D341Med (cell line): ENCODE data around the gene TMEM132E.
A peak's percentile ranks its signal among the peaks of the same experiment; 100 is the strongest.
"Not testable (repeated sequence)": the region's sequence is repeated elsewhere in the genome, so short reads cannot be mapped to it uniquely, and the experiment has no call there.

Experiments used
- DNase-seq: peaks from one replicate; pipeline ENCODE4 v3.0.0; 2012; ENCODE audit warnings: low spot score

TMEM132E gene, protein sequence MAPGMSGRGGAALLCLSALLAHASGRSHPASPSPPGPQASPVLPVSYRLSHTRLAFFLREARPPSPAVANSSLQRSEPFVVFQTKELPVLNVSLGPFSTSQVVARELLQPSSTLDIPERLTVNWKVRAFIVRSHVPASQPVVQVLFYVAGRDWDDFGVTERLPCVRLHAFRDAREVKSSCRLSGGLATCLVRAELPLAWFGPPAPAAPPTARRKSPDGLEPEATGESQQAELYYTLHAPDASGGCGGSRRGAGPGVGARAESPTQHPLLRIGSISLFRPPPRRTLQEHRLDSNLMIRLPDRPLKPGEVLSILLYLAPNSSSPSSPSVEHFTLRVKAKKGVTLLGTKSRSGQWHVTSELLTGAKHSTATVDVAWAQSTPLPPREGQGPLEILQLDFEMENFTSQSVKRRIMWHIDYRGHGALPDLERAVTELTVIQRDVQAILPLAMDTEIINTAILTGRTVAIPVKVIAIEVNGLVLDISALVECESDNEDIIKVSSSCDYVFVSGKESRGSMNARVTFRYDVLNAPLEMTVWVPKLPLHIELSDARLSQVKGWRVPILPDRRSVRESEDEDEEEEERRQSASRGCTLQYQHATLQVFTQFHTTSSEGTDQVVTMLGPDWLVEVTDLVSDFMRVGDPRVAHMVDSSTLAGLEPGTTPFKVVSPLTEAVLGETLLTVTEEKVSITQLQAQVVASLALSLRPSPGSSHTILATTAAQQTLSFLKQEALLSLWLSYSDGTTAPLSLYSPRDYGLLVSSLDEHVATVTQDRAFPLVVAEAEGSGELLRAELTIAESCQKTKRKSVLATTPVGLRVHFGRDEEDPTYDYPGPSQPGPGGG (N-terminal part only)

DNA sequence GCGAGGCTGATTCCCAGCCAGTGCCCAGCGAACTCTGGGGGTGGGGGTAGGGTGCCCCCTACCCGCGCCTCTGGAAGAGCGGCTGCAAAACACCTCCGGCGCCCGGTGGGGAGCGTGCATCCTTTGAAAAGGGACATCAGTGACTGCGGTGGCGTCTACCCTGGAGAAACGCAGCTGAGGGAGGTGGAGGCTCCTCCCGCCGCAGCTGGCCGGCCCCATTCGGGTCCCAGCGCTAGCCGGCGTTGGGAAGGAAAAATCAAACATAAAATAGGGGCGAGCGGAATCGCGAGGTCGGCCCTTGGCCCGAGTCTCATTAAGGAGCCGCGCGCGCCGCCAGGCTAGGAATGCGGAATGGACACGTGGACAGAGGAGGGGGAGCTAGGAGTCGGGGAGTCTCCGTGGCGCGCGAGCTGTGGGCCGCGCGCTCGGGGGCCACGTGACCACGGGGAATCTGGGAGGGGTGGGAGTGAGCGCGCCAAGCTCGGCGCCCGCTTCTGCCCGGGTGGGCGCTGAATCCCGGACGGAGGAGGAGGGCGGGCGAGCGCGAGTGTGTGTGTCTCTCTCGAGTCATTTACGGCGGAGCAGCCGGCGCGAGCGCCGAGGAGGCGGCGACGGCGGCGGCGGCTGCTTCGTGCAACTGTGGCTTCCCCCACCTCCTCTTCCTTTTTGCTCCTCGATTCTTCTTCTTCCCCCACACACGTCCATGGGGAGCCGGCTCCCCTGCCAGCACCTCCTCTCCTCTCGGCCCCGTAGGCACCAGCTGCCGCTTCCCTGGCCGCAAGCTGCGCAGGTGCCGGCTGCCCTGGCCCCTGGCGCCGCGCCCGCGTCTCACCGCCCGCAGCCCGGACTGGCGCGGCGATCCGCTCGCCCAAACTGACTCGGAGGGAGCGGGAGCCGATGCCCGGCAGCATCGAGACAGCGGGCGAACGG lies at the start of gene TMEM132E:
TMEM132E (plus strand) TSS at position 566 of the 930 bp plus-strand sequence. CDS start 1,495 bp downstream, outside the sequence.
- DNase-seq, result peak; percentile 78

DNA sequence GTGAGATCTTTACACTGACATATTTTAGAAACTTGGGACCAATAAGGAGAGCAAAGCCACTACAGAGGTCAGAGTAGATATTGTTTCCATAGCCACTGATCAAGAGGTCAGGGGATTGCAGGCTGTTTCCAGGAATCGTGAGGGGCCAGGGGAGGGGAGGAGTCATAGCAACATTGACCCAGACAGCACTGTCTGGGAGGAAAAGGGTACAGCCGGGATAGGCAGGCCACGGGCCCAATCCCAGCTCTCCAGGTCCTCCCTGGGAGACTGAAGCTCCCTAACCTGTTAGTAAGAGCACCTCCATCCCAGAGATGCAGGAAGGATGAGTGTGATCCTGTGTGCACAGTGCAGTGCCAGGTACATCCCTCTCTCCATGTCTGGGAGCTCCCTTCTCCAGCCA lies 48.5 kb upstream of the TMEM132E start:
- DNase-seq, result no peak

DNA sequence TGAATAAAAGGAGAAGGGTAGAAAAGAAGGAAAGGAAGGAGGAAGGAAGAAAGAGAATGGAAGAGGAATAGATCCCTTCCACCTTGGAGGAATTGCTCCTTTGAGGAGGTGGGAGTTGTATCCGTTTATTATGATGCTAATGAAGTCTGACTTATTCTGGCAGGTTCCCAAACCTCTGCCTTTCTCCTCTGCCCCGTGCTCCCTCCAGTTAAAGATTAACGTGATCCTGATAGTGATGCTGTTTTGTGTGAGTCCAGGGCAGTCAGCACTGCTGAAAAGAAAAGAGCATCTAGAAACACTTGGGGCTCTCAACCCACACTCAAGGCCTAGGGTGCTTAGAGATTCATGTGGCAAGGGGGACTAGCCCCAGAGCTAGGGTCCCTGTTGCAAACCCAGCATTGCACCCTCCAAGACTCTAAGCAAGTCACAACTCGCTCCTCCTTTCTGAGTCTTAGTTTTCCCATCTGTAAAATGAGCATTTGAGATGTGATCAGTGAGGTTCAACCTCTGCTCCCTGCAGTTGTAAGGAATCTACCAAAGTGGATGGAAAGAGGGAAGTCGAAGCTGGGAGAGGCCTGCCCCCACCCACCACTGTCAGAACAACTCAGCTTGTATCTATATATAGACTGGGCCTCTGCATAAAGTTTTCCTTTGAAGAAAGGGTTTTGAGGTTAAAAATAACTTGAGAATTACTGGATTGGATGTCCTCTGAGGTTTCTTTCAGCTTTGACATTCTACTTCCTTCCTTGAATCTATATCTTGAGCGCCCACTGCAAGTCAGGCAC lies 46.9 kb upstream of the TMEM132E start:
- DNase-seq, result no peak

DNA sequence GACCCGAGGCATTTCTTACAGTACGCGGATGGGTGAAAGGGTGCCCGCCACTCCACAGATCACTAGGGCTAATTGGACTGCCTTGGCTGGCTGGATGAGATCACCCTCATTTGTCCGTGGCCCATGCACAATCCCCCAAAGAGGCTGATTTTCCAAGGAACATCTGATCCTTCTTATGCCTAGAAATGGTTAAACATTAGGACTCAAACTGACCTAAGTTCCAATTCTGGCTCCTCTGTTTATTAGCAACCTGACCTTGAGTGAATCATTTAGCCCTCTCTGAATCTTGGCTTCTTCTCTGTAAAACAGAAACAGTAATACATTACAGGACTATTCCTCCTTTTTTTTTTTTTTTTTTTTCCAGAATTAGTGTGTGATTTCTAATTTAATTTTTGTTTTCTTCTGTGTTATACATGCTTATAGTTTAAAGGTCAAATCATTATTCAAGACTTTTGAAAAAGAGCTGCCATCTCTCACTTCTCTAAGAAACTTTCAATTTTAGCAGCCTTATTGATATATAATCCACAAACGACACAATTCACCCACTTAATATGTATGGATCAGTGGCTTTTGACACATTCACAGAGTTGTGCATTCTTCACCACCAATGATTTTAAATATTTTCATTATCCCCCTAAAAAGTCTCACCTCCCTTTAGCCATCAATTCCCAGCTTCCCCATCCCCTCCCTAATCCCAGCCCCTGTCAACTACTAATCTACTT lies 45.4 kb upstream of the TMEM132E start:
- no peak for DNase-seq

DNA sequence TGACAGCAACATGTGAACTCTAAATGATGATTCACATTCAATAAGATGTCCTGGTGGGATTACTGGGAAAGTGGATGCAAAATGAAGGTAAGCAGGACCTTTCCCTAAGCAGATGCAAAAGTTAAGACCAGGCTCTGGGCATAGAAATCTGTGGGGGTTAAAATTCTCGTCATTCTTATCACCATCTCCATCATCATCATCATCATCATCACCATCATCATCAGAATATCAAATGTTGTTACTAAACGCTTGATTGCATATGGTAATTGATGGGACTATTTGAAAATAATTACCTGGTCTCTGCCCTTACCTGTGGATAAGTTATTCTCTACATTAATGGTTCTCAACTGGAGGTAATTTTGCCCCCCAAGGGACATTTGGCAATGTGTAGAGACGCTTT lies 41.9 kb upstream of the TMEM132E start:
- no peak for DNase-seq

DNA sequence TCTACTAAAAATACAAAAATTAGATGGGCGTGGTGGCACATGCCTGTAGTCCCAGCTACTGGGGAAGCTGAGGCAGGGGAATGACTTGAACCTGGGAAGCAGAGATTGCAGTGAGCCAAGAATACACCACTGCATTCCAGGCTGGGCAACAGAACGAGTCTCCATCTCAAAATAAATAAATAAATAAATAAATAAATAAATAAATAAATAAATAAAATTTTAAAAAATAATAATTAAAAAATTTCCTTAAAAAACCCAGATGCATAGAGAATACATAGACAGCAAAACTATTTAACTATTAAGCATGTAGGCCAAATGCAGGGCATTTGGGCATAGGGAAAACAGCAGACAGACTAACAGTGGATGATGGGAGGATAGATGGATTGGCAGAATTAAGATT lies 40.8 kb upstream of the TMEM132E start:
- not testable (repeated sequence) for DNase-seq

DNA sequence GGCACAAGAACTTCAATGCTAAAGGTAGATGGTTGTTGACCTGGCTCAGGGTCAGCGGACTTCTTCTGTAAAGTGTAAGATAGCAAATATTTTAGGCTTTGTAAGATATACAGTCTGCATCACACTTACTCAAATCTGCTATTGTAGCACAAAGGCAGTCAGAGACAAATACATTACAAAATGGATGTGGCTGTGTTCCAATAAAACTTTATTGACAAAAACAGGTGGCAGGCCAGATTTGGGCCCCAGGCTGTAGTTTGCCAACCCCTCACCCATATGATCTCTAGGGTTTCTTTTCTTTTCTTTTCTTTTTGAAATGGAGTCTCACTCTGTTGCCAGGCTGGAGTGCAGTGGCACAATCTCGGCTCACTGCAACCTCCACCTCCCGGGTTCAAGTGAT lies 39.5 kb upstream of the TMEM132E start:
- DNase-seq, result no peak

DNA sequence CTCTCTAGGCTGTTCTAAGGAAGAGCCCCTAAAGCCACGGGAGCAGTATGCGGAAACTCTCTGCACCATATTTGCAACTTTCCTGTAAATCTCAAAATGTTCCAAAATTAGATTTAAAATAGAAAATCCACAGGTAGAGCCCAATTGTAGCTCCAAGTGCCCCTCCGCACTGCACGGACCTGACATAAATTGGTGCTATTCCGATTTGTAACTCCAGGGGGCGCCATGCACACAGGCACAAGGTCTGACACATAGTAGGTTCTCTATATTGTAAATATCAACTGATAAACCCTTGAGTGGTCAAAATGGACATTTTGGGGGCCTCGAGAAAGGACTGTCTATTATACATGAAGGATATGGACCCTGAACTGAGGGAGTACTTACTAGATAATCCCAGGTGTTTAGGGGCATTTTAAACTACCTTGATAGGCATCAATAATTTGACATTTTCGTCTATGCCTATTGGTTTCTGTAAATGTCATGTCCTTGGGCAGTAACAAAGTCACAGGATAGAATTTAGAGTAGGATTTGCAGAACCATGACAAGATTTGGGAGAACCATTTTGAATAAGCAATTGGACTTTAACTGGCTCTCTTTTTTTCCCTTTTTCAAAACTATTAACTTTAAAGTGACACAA lies 36.6 kb upstream of the TMEM132E start:
- DNase-seq, result peak; percentile 74

DNA sequence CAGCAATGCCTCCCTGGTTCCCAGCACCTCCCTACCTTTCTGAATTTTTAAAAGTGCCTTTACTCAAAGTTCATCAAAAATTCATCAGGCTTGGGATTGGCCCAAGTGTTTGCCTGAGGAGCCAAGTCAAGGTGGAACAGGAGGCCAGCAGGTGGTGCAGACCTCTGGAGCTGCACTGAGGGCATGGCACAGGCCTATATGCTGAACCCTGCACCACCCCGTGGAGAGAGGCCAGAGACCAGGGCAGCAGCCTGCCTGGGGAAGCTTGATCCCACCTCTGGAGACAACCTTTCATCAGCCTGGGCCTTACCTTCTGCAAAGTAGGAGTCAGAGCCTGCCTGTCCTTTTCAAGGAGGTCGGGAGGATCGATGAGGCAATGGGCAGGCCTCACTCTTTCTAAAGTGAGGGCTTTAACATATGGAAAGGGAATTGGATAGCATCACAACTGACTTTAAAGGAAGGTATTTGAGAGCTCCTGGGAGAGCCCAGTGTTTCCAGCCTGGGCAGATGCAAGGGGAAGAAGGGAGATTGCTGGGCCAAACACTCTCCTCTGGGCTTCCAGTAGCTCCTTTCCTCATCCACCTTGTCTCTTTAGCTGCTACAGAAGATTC lies 31.8 kb upstream of the TMEM132E start:
- no peak for DNase-seq

DNA sequence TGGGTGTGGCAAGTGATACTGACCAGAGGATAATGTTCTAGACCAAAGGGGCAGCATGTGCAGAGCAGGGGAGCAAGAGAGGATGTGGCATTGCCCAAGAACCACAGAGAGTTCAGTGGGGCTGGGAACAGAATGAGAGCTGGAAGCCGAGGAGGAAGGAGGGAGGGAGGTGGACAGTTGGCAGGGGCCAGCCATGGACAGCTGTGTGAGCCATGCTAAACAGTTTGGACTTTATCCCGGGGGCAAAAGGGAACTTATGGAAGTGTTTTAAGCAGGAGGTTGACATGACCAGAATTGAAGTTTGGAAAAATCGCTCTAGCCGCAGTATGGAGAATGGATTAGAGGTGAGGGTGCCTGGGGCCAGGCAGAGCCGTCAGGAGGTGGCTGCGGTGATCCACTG lies 29.4 kb upstream of the TMEM132E start:
- no peak for DNase-seq

DNA sequence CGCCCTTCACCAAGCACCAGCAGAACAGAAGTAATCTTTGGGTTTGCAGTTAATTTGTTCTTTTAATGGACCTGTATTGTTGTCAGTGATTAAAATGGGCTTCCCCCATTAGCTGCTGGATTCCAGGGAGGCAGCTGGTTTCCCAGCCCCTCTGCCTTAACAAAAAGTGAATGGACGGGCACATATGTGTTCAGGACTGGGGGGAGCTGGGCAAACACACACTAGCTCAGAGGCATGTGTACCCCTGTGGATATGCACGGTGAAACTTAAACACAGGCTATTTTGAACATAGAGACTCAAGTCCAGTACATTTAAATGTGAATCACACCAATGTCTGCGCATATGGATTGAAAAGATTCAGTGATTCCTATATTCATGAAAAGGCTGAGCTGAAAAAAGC lies 25.5 kb upstream of the TMEM132E start:
- DNase-seq, result no peak

DNA sequence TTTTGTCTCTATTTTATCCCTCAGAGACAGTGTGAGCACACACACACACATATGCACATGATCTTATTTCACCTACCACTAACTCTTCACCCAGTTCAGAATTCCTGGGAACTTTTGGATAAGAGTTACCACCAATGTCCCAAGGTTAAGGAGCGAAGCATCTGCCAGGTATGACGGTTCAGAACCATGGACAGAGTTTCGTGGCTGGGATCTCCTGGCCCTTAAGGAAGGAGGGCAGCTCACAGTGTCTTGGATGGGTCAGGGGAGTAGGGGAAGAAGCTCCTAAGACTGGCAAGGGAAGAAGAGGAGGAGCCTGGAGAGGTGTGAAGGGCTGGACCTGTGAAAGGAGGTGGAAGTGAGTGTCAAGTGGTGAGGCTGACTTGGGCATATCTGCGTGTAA lies 23.0 kb upstream of the TMEM132E start:
- DNase-seq, result no peak

DNA sequence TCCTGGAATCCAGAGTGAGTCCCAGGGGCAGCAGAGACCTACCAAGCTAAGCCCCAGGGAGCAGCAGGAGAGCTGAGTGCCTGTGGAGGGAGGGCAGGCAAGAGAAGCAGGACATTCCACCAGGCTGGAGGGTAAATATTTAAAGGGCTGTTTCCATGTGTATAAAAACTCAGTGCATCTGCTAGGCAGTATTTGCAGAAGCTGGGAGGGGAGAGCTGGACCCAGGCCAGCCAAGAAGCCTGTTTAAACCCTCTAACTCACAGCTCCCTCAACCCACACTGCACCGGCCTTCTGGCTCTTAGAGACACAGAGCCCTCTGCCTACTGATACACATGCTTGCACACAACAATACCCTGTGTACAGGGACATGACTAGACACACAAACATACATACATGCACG lies 22.5 kb upstream of the TMEM132E start:
- no peak for DNase-seq

DNA sequence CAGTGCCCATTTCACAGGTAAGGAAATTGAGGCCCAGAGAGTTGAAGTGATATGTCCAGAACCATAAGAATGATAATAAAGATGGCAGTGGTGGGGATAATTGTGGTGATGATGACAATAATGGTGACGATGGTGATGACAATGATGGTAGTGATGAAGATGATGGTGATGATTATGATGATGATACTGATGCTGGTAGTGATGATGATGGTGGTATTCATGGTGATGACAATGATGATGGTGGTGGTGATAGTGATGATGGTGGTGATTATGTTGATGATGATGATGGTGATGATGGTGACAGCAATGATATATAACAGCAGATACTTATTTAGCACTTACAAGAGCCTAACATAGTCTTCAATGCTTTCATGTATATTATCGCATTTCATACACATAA lies 18.1 kb upstream of the TMEM132E start:
- DNase-seq, result no peak

DNA sequence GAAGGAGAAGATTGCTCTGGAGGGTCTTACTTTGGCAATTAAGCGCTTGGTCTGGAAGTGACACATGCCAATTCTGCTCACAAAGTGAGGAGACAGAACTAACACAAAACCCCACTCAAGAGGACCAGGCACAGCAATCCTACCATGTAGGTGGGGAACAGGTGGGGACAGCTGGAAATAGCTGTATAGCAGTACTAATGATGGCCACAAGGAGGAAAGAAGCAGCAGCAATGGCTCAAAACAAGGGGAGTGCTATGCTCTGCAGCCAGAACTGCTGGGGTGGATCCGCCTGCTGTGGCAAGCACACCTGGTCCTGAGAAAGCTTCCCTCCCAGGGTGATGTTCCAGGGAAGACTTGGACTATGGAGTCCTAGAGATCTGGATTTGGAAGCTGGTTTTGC lies 17.0 kb upstream of the TMEM132E start:
- peak; percentile 68 for DNase-seq

DNA sequence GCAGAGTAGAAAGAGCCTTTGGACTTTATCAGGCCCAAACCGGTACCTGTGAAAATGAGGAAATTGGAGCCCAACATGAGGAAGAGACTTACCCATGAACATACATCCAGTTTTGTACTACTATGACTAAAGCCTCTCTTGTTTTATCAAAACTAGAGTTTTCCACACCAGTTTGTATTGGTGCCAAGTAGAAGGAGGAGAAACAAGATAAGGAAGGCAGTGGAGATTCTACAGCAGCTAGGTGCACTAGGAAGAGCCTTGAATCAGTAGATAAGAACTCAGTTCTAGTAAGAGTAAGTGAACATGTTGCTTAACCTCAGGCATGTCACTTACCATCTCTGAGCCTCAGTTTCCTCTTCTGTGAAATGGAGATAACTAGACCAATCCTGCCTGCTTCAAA lies 13.7 kb upstream of the TMEM132E start:
- no peak for DNase-seq

DNA sequence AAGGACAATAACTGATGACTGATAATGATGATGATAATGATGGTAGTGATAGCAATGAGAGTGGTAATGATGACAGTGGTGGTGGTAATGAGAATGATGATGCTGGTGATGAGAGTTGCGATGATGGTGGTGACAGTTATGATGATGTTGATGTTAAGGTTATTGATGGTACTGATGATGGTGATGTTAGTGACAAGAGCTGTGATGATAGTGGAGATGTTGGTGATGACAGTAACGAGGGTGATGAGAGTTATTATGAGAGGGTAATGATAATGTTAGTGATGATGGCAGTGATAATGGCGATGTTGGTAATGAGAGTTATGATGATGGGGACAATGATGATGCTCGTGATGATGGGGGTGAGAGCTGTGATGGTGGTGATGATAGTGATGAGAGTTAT lies 13.2 kb upstream of the TMEM132E start:
- DNase-seq, result no peak

DNA sequence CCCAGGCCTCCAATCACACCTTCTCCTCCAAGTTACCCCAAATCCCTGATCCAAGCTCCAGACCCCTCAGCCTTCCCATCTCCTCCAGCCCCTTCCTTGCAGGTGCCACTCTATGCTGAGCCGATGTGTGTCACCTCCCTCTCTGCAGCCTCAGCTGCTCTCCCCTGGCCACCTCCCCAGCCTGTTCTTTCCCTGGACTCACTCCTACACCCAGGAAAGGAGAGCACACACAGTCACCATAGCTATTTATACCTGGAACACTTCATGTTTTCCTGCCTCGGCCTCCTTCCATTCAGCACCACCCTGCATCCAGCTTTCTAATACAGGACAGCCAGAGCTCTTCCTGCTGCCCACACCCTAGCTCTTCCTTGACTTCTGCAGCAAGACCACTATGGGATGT lies 12.5 kb upstream of the TMEM132E start:
- no peak for DNase-seq

DNA sequence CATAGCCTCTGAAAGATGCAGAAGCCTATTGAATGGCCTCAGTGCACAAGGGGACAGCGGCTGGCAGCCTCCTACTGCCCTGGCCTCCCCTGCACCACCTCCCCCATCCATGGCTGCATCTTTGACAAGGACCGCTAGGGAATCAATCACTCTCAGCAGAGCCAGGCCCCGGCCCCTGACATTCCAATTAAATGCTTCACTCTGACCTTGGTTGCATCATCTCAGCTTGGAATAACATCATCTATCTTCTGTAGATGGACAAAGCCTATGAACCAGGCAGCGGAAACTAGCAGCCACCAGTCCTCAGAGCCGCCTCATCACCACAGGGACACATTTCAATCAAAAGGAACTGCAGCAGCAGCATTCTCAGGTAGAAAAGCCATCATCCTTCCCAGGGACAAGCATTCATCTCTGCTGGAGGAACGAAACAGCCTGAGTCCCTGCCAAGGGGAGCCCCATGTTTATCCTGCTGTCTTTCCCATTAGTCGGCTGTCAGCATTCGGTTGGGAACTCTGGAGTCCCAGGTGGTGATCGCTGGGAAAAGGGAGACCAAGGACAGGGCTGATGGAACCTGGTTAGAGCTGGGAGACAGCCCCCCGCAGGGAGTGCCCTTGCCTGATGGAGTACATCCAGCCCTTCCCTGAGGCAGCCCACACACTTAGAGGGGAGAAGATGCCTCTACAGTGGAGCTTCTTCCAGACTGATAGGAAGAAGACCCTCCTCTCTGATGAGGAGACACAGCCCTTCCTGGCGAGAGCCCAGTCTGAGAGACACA lies 11.5 kb upstream of the TMEM132E start:
- no peak for DNase-seq
